Osteocyte (in vitro differentiated cells): Measurements from ENCODE around the gene CHST3. TPM values are rescaled to one million over a fixed set of nuclear protein-coding genes. Genes with fewer than 3 reads are reported as not detected.

Experiments
- DNase-seq: peaks from one replicate; pipeline ENCODE4 v3.0.0; 2021; ENCODE audit warnings: mixed read lengths; ENCODE audit not compliant: unreplicated experiment; ENCODE audit errors: extremely low spot score
- H3K27ac Mint-ChIP-seq: one replicate; pipeline ENCODE4 v1.8.0; 2021; ENCODE audit warnings: mild to moderate bottlenecking, mixed read lengths; ENCODE audit not compliant: unreplicated experiment
- H3K27me3 Mint-ChIP-seq: one replicate; pipeline ENCODE4 v1.8.0; 2021; ENCODE audit warnings: mixed read lengths; ENCODE audit not compliant: unreplicated experiment
- H3K36me3 Mint-ChIP-seq: one replicate; pipeline ENCODE4 v1.8.0; 2021; ENCODE audit warnings: mixed read lengths; ENCODE audit not compliant: unreplicated experiment
- H3K4me1 Mint-ChIP-seq: one replicate; pipeline ENCODE4 v1.8.0; 2021; ENCODE audit warnings: mixed read lengths; ENCODE audit not compliant: unreplicated experiment
- H3K4me3 Mint-ChIP-seq: one replicate; pipeline ENCODE4 v1.8.0; 2021; ENCODE audit warnings: mild to moderate bottlenecking, moderate library complexity, mixed read lengths; ENCODE audit not compliant: unreplicated experiment
- H3K9me3 Mint-ChIP-seq: one replicate; pipeline ENCODE4 v1.8.0; 2021; ENCODE audit warnings: mixed read lengths; ENCODE audit not compliant: unreplicated experiment
- CTCF ChIP-seq: fragments of 200-600 bp; sonication (generic); IDR thresholded peaks from 2 replicates; pipeline ENCODE4 v1.5.0; 2021; ENCODE audit warnings: antibody characterized with exemption, mild to moderate bottlenecking, moderate library complexity
- total RNA-seq: library from RNA; stranded (reverse); gene quantifications from 2 replicates; pipeline ENCODE4 v1.2.1, GENCODE V29; 2021

Gene CHST3
- total RNA-seq, 1 donor from 2014 or later = 35.0 TPM

- Mint-ChIP-seq H3K4me3 (no peak overlapping the region), H3K27me3 (peaks cover 21% of the 10 kb centered on the region), H3K27ac (peak overlapping the region; percentile 0), H3K9me3 (peaks cover 10% of the 10 kb centered on the region), H3K4me1 (no peaks in the 10 kb centered on the region), H3K36me3 (peaks cover under 1% of the 10 kb centered on the region)
- DNase-seq = no peak
- no peak for TF ChIP-seq CTCF
Measured at GRCh38 chr10:71940752-71941151, 23.4 kb upstream of the CHST3 start.

GRCh38 chr10:71941318-71941717 lies 22.9 kb upstream of the CHST3 start:
- Mint-ChIP-seq H3K9me3 (peaks cover 11% of the 10 kb centered on the region), H3K27ac (no peak overlapping the region), H3K4me1 (no peaks in the 10 kb centered on the region), H3K4me3 (no peak overlapping the region), H3K36me3 (peaks cover 7% of the 10 kb centered on the region), H3K27me3 (peaks cover 21% of the 10 kb centered on the region)
- no peak for DNase-seq
- no peak for TF ChIP-seq CTCF

GRCh38 chr10:71945819-71946474 lies 18.2 kb upstream of the CHST3 start:
- Mint-ChIP-seq H3K9me3 (peaks cover 25% of the 10 kb centered on the region), H3K27ac (no peak overlapping the region), H3K36me3 (peaks cover 7% of the 10 kb centered on the region), H3K4me1 (no peaks in the 10 kb centered on the region), H3K27me3 (peaks cover 16% of the 10 kb centered on the region), H3K4me3 (no peak overlapping the region)
- TF ChIP-seq CTCF = no peak
- DNase-seq = no peak

- Mint-ChIP-seq H3K9me3 (peaks cover 25% of the 10 kb centered on the region), H3K36me3 (peaks cover 7% of the 10 kb centered on the region), H3K4me3 (no peak overlapping the region), H3K27me3 (peaks cover 8% of the 10 kb centered on the region), H3K27ac (no peak overlapping the region), H3K4me1 (no peaks in the 10 kb centered on the region)
- no peak for TF ChIP-seq CTCF
- DNase-seq = no peak
Measured at GRCh38 chr10:71946700-71947099, 17.5 kb upstream of the CHST3 start.

GRCh38 chr10:71948496-71949067 lies 15.6 kb upstream of the CHST3 start:
- DNase-seq = no peak
- Mint-ChIP-seq H3K4me1 (no peaks in the 10 kb centered on the region), H3K27me3 (no peaks in the 10 kb centered on the region), H3K4me3 (no peak overlapping the region), H3K36me3 (peaks cover 7% of the 10 kb centered on the region), H3K27ac (no peak overlapping the region), H3K9me3 (peaks cover 25% of the 10 kb centered on the region)
- no peak for TF ChIP-seq CTCF
